Neural crest cell (in vitro differentiated cells): ENCODE data around the gene CTIF. TPM values are rescaled to one million over a fixed set of nuclear protein-coding genes. Genes with fewer than 3 reads are reported as not detected.

Experiments used
- DNase-seq: peaks from one replicate; pipeline ENCODE4 v3.0.0; 2021; ENCODE audit warnings: low read depth, mixed read lengths, low spot score
- H3K27ac Mint-ChIP-seq: one replicate; pipeline ENCODE4 v1.8.0; 2021; ENCODE audit warnings: mild to moderate bottlenecking, mixed read lengths; ENCODE audit not compliant: unreplicated experiment
- H3K27me3 Mint-ChIP-seq: 2 replicates; pipeline ENCODE4 v1.8.0; 2021; ENCODE audit warnings: low read depth, mild to moderate bottlenecking, mixed read lengths
- H3K36me3 Mint-ChIP-seq: 2 replicates; pipeline ENCODE4 v1.8.0; 2021; ENCODE audit warnings: low read depth, mild to moderate bottlenecking, mixed read lengths
- H3K4me1 Mint-ChIP-seq: 2 replicates; pipeline ENCODE4 v1.8.0; 2021; ENCODE audit warnings: mixed read lengths
- H3K4me3 Mint-ChIP-seq: one replicate; pipeline ENCODE4 v1.8.0; 2021; ENCODE audit warnings: mild to moderate bottlenecking, mixed read lengths
- H3K9me3 Mint-ChIP-seq: 2 replicates; pipeline ENCODE4 v1.8.0; 2021; ENCODE audit warnings: mixed read lengths
- total RNA-seq: library from RNA; stranded (reverse); gene quantifications from 2 replicates; pipeline ENCODE4 v1.2.1, GENCODE V29; 2021
- TF ChIP-seq, protein P1 (sequence below): fragments of 200-600 bp; sonication (generic); conservative IDR thresholded peaks from 2 replicates; pipeline ENCODE4 v1.5.0; 2021; ENCODE audit warnings: antibody characterized with exemption, mild to moderate bottlenecking

CTIF gene
- total RNA-seq, 1 donor from 2014 or later = 52.6 TPM

DNA sequence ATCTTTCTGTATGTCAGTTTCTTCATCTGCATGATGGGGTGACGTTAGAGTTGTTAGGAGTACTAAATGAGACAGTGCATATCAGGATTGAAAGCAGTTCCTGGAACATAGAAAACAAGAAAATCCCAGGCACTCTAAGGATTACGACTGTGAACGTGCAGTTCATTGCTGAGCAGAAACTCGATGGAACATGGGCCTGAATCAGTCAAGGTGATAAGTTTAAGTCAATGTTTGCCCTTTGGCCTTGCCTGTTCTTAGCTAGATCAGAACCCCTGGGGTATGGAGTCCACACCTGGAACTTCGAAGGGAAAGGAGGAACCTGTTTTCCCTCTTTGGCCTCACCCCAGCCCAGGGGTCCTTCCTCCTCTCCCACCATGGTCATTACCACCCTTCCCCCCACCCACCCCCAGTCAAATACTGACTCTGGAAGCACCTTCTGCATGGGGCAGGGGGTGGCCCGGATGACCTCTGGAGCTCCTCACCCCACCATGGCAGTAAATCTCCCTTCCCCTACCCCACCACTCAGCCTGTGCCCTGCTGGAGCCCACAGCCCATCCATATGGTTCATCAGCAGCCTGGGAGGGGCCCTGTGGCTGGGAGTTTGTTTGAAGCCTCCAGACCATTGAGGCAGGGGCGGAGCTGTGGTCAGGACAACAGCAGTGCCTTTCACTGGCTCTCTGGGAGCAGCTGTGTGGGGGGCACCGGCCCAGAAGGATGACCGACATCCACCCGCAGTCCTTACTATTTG lies 247.8 kb downstream of the CTIF start:
- H3K4me3 Mint-ChIP-seq = no peak overlapping the region
- peak overlapping the region; percentile 43 for H3K27ac Mint-ChIP-seq
- H3K9me3 Mint-ChIP-seq = no peaks in the 10 kb centered on the region
- DNase-seq = no peak
- H3K4me1 Mint-ChIP-seq = peaks cover 4% of the 10 kb centered on the region
- TF ChIP-seq, protein P1, sequence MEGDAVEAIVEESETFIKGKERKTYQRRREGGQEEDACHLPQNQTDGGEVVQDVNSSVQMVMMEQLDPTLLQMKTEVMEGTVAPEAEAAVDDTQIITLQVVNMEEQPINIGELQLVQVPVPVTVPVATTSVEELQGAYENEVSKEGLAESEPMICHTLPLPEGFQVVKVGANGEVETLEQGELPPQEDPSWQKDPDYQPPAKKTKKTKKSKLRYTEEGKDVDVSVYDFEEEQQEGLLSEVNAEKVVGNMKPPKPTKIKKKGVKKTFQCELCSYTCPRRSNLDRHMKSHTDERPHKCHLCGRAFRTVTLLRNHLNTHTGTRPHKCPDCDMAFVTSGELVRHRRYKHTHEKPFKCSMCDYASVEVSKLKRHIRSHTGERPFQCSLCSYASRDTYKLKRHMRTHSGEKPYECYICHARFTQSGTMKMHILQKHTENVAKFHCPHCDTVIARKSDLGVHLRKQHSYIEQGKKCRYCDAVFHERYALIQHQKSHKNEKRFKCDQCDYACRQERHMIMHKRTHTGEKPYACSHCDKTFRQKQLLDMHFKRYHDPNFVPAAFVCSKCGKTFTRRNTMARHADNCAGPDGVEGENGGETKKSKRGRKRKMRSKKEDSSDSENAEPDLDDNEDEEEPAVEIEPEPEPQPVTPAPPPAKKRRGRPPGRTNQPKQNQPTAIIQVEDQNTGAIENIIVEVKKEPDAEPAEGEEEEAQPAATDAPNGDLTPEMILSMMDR = no peak
- H3K27me3 Mint-ChIP-seq = no peaks in the 10 kb centered on the region
- H3K36me3 Mint-ChIP-seq = peaks cover 1% of the 10 kb centered on the region

DNA sequence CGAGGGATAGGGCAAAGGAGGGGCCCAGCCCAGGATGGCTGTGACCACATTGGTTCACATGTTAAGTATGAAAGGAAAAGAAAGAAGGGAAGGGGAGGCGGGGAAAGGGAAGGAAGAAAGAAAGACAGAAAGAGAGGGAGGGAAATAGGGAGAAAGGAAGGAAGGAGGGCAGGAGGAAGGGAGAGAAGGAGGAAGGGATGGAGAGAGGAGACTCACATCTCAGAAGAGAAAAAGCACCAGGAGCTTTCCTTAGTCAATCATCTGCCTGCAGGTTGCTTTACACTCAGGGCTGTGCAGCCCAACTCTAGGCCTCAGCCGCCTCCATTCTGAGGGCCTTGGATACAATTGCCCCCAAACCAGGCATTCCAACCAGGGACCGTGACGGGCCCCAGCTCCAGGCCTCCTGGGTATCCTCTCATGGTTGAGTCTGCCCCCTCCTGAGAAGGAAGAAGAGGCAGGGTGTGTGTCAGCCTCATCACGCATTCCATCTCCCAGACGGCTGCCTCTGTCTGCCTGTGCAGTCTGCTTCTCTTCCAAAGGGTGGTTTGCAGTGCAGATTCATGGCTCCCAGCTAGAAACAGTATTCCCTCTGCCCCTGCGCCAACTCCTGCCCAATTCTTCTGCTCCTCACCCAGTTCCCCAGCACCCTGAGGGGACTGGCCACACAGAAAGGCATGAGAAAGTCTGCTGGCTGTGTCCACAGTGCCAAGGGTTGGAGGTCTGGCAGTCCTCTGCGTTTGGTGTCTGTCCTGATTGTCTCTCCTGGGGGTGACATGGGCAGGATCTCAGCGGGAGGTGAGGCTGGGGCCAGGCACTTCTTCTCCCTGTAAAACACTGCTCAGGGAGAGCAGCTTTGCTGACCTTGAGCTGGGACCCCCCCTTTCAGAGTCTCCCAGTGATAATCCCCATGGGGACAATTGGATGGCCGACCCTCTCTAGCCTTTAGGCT lies 248.6 kb downstream of the CTIF start:
- Mint-ChIP-seq H3K27me3 (no peaks in the 10 kb centered on the region), H3K36me3 (peaks cover 4% of the 10 kb centered on the region), H3K4me3 (no peak overlapping the region), H3K4me1 (no peaks in the 10 kb centered on the region), H3K9me3 (no peaks in the 10 kb centered on the region), H3K27ac (peak overlapping the region; percentile 43)
- no peak for DNase-seq
- TF ChIP-seq, protein P1 = no peak

DNA sequence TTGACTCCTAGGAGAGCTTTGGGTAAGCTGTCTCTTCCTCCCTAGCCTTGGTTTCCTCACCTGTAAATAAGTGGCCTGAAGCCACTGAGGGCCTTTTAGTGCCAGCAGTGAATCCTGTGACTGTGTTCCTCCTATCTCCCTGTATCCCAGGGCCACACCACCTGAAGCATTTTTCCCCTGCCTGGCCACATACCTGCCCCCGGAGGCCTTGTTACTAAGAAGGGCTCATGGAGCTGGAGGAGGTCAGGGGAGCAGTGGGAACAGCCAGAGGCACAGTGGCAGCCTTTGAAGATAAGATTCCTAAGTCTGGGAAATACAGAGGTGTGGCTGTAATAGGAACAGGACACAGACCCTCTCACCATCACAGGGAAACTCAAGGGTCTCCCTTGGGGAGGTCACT lies 249.5 kb downstream of the CTIF start:
- no peaks in the 10 kb centered on the region for H3K4me1 Mint-ChIP-seq
- TF ChIP-seq, protein P1 = no peak
- DNase-seq = no peak
- H3K27ac Mint-ChIP-seq = no peak overlapping the region
- H3K4me3 Mint-ChIP-seq = no peak overlapping the region
- H3K36me3 Mint-ChIP-seq = peaks cover 4% of the 10 kb centered on the region
- H3K27me3 Mint-ChIP-seq = no peaks in the 10 kb centered on the region
- no peaks in the 10 kb centered on the region for H3K9me3 Mint-ChIP-seq

DNA sequence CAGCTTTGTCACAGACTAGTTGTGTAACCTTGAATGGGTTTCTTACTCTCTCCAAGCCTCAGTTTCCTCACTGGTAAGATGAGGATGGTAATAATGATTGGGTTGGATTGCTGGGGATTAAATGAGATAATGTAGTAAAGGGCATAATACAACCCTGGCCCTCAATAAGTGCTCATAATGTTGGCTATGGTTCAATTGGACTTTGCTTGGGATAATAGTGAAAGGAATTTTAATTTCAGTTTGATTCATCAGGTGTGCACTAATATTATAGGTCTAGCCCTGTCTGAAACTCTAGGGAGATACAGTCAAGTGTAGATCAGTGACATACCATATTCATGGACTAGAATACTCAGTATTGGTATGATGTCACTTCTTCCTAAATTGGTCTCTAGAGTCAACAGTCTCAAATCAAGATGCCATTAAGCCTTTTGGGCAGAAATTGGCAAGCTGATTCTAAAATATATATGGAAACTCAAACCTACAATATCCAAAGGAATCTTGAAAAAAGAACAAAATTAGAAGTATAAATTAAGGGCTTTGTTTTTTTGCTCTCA lies 250.5 kb downstream of the CTIF start:
- no peak overlapping the region for H3K4me3 Mint-ChIP-seq
- H3K9me3 Mint-ChIP-seq = no peaks in the 10 kb centered on the region
- DNase-seq = no peak
- peaks cover 4% of the 10 kb centered on the region for H3K36me3 Mint-ChIP-seq
- H3K4me1 Mint-ChIP-seq = no peaks in the 10 kb centered on the region
- H3K27ac Mint-ChIP-seq = no peak overlapping the region
- TF ChIP-seq, protein P1 = no peak
- no peaks in the 10 kb centered on the region for H3K27me3 Mint-ChIP-seq

DNA sequence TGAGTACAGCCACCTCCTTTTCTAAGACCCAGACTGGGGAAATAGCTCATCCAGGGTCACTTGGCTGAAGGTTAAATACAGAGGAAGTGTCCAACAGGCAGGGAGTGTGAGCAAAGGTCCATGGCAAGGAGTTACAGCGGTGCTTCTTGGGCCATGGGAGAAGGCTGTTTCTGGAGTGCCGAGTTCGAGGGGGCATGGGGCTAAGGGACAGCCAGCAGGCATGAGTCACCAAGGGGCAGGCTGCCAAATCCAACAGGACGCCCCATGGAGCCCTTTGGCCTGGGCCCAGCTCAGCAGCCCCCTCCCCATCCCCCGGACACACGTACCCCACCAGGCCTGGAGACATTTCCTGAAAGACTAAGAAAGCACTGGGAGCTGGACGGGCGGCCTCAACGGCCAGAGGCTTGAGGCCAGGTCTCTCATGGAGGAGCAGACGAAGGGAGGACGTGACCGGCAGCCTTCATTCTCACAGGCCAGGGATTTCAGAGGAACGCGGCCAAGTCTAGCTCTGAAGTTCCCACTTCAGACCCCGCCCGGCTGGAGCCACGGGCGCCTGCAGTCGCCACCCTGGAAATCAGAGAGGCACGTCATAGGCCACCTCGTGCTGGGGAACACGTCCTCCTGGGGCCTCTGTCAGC lies 251.5 kb downstream of the CTIF start:
- Mint-ChIP-seq H3K27ac (no peak overlapping the region), H3K4me1 (no peaks in the 10 kb centered on the region), H3K27me3 (no peaks in the 10 kb centered on the region), H3K4me3 (no peak overlapping the region), H3K9me3 (no peaks in the 10 kb centered on the region), H3K36me3 (peaks cover 4% of the 10 kb centered on the region)
- TF ChIP-seq, protein P1 = no peak
- DNase-seq = no peak
